Endometrial microvascular endothelial cells (primary cell): ENCODE results near the gene FBXO38. TPM values are rescaled to one million over a fixed set of nuclear protein-coding genes. Genes with fewer than 3 reads are reported as not detected.

ENCODE experiments used
- in situ Hi-C: cut with HindIII; loops from 2 replicates; pipeline ENCODE4 v1.10.0; 2017; ENCODE audit warnings: low sequenced_read_pairs, low pct_unique_long_range_greater_than_20kb; ENCODE audit errors: inconsistent ontology term
- total RNA-seq: library from RNA; depleted of rRNA; stranded (reverse); fragments of >200 nt; gene quantifications from one replicate; pipeline ENCODE4 v1.2.3, GENCODE V29; 2015; ENCODE audit errors: inconsistent ontology term

The FBXO38 gene
- total RNA-seq, 1 donor from 2014 or later, result 36.6 TPM

GRCh38 chr5:148379340-148379739 lies 4.4 kb upstream of the FBXO38 start:
- in situ Hi-C loops, result no loop called here

- in situ Hi-C loops, result no loop called here
Measured at GRCh38 chr5:148381906-148382305, 1.9 kb upstream of the FBXO38 start.

GRCh38 chr5:148382961-148383360 lies 797 bp upstream of the FBXO38 start:
- in situ Hi-C loops, result no loop called here

GRCh38 chr5:148384380-148384737 lies 601 bp downstream of the FBXO38 start:
- in situ Hi-C loops, result no loop called here

- in situ Hi-C loops, result no loop called here
Measured at GRCh38 chr5:148385094-148385493, 1.3 kb downstream of the FBXO38 start.

- in situ Hi-C loops, result no loop called here
Measured at GRCh38 chr5:148386041-148386440, 2.3 kb downstream of the FBXO38 start.

GRCh38 chr5:148387325-148387724 lies 3.6 kb downstream of the FBXO38 start:
- in situ Hi-C loops, result no loop called here

GRCh38 chr5:148388696-148389095 lies 4.9 kb downstream of the FBXO38 start:
- in situ Hi-C loops, result no loop called here

- in situ Hi-C loops, result no loop called here
Measured at GRCh38 chr5:148390914-148391313, 7.2 kb downstream of the FBXO38 start.

GRCh38 chr5:148391422-148391821 lies 7.7 kb downstream of the FBXO38 start:
- in situ Hi-C loops, result no loop called here

GRCh38 chr5:148393390-148393741 lies 9.6 kb downstream of the FBXO38 start:
- in situ Hi-C loops, result no loop called here

GRCh38 chr5:148394587-148395019 lies 10.8 kb downstream of the FBXO38 start:
- in situ Hi-C loops, result no loop called here

GRCh38 chr5:148395031-148395430 lies 11.3 kb downstream of the FBXO38 start:
- in situ Hi-C loops, result no loop called here

- in situ Hi-C loops, result no loop called here
Measured at GRCh38 chr5:148397968-148398595, 14.3 kb downstream of the FBXO38 start.

- in situ Hi-C loops, result no loop called here
Measured at GRCh38 chr5:148398698-148399121, 15.0 kb downstream of the FBXO38 start.

GRCh38 chr5:148401604-148402003 lies 17.8 kb downstream of the FBXO38 start:
- in situ Hi-C loops, result loop anchor here (25.0 kb wide), 2 partner anchors 214 to 336 kb away; no protein-coding TSS in a partner anchor

- in situ Hi-C loops, result loop anchor here (25.0 kb wide), 2 partner anchors 216 to 334 kb away; no protein-coding TSS in a partner anchor
Measured at GRCh38 chr5:148403344-148403743, 19.6 kb downstream of the FBXO38 start.

- in situ Hi-C loops, result loop anchor here (25.0 kb wide), 2 partner anchors 219 to 331 kb away; no protein-coding TSS in a partner anchor
Measured at GRCh38 chr5:148406406-148406805, 22.6 kb downstream of the FBXO38 start.

- in situ Hi-C loops, result loop anchor here (25.0 kb wide), 2 partner anchors 221 to 329 kb away; no protein-coding TSS in a partner anchor
Measured at GRCh38 chr5:148408092-148408491, 24.3 kb downstream of the FBXO38 start.

GRCh38 chr5:148412124-148412523 lies 28.4 kb downstream of the FBXO38 start:
- in situ Hi-C loops, result loop anchor here (25.0 kb wide), 2 partner anchors 225 to 325 kb away; no protein-coding TSS in a partner anchor

- in situ Hi-C loops, result loop anchor here (25.0 kb wide), 2 partner anchors 228 to 322 kb away; no protein-coding TSS in a partner anchor
Measured at GRCh38 chr5:148414833-148415232, 31.1 kb downstream of the FBXO38 start.
